HG02884 (cell line): Measurements from ENCODE around the gene DPYSL4.

Experiments used
- ATAC-seq: cut with Tn5 transposase; IDR thresholded peaks from one replicate; pipeline ENCODE4 v1.9.1; 2021; ENCODE audit warnings: mild to moderate bottlenecking, moderate library complexity; ENCODE audit not compliant: unreplicated experiment

The DPYSL4 gene

GRCh38 chr10:132162590-132163277 lies 24.0 kb upstream of the DPYSL4 start:
- no peak for ATAC-seq

DNA sequence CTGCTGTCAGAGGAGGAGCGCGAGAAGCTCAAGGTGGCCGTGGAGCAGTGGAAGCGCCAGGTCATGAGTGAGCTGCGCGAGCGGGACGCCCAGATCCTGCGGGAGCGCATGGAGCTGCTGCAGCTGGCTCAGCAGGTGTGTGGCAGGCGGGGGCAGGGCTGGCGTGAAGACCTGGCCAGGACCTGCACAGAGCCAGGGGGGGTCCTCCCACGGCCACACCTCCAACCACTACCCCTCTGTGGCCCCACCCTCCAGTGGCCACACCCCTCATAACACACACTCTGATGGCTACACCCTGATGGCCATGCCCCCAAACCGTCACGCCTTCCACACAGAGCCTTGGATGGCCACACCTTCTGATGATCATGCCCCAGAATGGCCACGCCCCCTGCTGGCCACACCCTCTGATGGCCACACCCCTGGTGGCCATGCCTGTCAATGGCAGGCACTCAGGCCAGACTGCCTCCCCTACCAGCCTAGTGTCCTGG lies 23.4 kb upstream of the DPYSL4 start:
- ATAC-seq: peak; percentile 56

- no peak for ATAC-seq
Observed at GRCh38 chr10:132163826-132164515, 22.8 kb upstream of the DPYSL4 start.

GRCh38 chr10:132164761-132165278 lies 21.9 kb upstream of the DPYSL4 start:
- no peak for ATAC-seq

DNA sequence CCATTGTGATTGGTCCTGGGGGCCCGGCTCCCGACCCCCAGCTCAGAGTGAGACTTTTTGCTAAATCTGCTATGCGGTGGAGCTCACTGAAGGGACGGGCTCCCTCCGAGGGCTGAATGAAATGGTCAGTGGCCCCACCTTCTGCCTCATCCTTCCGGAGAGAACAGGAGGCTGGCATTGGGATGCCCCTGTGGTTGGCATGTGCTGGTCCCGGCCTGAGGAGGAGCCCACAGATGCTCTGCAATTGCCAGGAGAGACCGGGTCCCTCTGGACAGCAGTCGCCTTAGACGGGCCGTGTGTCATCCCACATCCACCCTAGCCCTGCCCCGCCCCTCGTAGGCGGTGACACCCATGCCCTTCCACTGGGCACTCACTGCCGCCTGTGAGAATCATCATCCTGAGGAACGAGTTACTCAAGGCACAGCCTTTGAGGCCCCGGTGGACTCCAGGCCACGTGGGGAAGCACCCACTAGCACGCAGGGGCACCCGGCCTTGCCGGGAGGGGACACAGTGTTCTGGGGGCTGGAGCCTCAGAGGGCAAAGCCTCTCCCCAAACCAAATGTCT lies 21.2 kb upstream of the DPYSL4 start:
- ATAC-seq: no peak

- no peak for ATAC-seq
Observed at GRCh38 chr10:132166216-132166950, 20.4 kb upstream of the DPYSL4 start.

GRCh38 chr10:132167041-132167674 lies 19.6 kb upstream of the DPYSL4 start:
- no peak for ATAC-seq

GRCh38 chr10:132167976-132168375 lies 18.8 kb upstream of the DPYSL4 start:
- ATAC-seq: no peak

GRCh38 chr10:132168571-132169030 lies 18.1 kb upstream of the DPYSL4 start:
- ATAC-seq: no peak

GRCh38 chr10:132169031-132169765 lies 17.6 kb upstream of the DPYSL4 start:
- no peak for ATAC-seq

- ATAC-seq: no peak
Observed at GRCh38 chr10:132169766-132170560, 16.8 kb upstream of the DPYSL4 start.

- no peak for ATAC-seq
Observed at GRCh38 chr10:132170561-132171361, 16.0 kb upstream of the DPYSL4 start.

DNA sequence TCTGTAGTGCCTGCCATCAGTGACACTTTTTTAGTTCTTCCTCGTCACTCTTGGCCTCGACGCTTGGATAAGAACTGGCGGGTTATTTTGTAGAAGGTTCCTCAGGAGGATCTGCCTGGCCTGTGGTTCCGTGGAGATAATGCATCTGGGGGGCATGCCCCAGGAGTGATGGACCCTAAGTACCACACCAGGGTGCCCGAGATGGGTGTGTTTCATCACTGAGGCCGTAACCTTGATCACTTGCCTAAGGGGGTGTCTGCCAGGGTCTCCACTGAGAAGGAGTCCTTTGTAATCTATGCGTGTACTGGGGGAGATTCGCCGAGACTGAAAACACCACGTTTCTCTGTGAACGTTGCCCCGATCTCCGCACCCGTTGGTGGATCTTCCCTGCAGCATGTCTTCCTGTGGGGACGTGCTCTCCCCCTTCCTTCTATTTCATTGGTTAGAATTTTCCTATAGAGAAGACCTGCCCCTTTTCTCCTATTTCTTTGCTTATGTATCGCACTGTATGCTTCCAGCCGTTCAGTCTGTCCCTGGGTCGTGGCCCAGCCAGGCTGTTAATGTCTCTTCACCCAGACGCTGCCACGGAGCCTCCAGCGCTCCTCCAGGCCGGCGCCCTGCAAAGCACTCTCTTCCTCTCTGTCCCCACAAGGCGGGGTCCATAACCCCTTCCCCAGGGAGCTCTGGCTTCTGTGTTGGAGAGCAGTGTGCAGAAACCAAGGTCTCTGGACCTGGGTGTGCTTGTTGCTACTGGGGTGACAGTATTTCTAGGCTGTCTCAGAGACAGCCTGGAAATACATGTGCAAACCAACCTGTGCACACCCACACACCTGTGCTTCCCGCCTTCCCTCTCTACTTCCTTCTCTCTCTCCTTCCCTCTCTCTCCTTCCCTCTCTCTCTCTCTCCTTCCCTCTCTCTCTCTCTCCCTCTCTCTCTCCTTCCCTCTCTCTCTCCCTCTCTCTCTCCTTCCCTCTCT lies 14.4 kb upstream of the DPYSL4 start:
- ATAC-seq: no peak

GRCh38 chr10:132173185-132173584 lies 13.6 kb upstream of the DPYSL4 start:
- no peak for ATAC-seq

- no peak for ATAC-seq
Observed at GRCh38 chr10:132174237-132174636, 12.5 kb upstream of the DPYSL4 start.

- no peak for ATAC-seq
Observed at GRCh38 chr10:132175408-132175807, 11.3 kb upstream of the DPYSL4 start.

DNA sequence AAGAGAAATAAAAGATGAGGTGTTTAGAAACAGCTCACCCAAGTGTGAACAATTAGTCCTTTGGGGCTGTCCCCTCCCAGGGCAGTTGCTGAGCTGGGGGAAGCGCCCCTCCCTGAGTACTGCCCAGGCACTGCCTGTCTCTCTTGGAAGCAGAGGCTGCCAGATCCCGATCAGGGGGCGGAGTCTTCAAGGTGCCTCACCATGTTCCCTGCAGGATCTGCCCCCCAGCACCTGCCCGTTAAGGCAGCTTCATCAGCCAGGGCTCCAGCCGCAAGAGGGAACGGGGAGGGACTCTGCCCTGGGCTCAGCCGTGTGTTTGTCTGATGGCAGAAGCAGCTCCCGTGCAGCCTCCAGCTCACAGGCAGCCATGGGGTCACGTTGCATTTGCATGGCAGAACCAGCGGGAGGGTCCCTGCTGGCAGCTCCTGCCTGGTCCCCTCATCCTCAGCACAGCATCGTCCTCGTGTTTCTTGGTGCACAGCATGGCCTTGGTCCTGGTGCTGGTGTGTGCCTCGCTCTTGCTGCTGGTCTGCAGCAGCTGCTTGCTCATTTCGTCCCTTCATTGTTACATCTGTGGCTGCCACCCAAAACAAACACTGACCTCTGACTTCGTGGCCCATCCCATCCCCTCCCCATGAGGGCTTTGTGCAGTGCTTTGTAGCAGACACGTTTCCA lies 10.7 kb upstream of the DPYSL4 start:
- ATAC-seq: no peak
